Inflammatory macrophage treated with lipopolysaccharide for 1 hour (primary cell): ENCODE results near the gene DEXI.
"Not testable (repeated sequence)": the region's sequence is repeated elsewhere in the genome, so short reads cannot be mapped to it uniquely, and the experiment has no call there.

Experiments
- DNase-seq, 2 donors: peaks; one replicate each; pipeline ENCODE4 v3.0.0-alpha.2; 2020 to 2022

The DEXI gene

GRCh38 chr16:10968498-10968897 lies 26.2 kb upstream of the DEXI start:
- DNase-seq: peak; percentile 55 to 74

- no peak for DNase-seq
Measured at GRCh38 chr16:10967986-10968385, 25.7 kb upstream of the DEXI start.

GRCh38 chr16:10966559-10966958 lies 24.3 kb upstream of the DEXI start:
- peak in 1 of 2 donors; percentile 35 for DNase-seq

GRCh38 chr16:10966129-10966528 lies 23.9 kb upstream of the DEXI start:
- no peak for DNase-seq

GRCh38 chr16:10965440-10966061 lies 23.3 kb upstream of the DEXI start:
- no peak for DNase-seq

GRCh38 chr16:10964891-10965326 lies 22.6 kb upstream of the DEXI start:
- DNase-seq: no peak

- peak; percentile 76 to 93 for DNase-seq
Measured at GRCh38 chr16:10964039-10964890, 22.0 kb upstream of the DEXI start.

- no peak for DNase-seq
Measured at GRCh38 chr16:10961231-10961630, 19.0 kb upstream of the DEXI start.

- no peak for DNase-seq
Measured at GRCh38 chr16:10959161-10959560, 16.9 kb upstream of the DEXI start.

- peak in 1 of 2 donors; percentile 31 for DNase-seq
Measured at GRCh38 chr16:10957771-10958482, 15.7 kb upstream of the DEXI start.

- no peak for DNase-seq
Measured at GRCh38 chr16:10954903-10955302, 12.6 kb upstream of the DEXI start.

- DNase-seq: no peak
Measured at GRCh38 chr16:10951026-10951425, 8.8 kb upstream of the DEXI start.

GRCh38 chr16:10950393-10950792 lies 8.1 kb upstream of the DEXI start:
- DNase-seq: no peak

GRCh38 chr16:10949424-10949970 lies 7.2 kb upstream of the DEXI start:
- peak; percentile 57 to 66 for DNase-seq

GRCh38 chr16:10947211-10947787 lies 5.0 kb upstream of the DEXI start:
- DNase-seq: no peak

- no peak for DNase-seq
Measured at GRCh38 chr16:10946308-10946707, 4.0 kb upstream of the DEXI start.

- DNase-seq: no peak
Measured at GRCh38 chr16:10945065-10945787, 3.0 kb upstream of the DEXI start.

- peak; percentile 96 for DNase-seq
Measured at GRCh38 chr16:10944249-10945064, 2.2 kb upstream of the DEXI start, which contains the start of gene CLEC16A. Gene CLEC16A (plus strand): TSS chr16:10944564. CDS start chr16:10944718, 154 bp downstream.

GRCh38 chr16:10943064-10943353 lies 741 bp upstream of the DEXI start:
- peak; percentile 27 to 46 for DNase-seq

- not testable (repeated sequence) for DNase-seq
Measured at GRCh38 chr16:10941935-10942351, 325 bp downstream of the DEXI start.
